HEK293 (cell line): ENCODE results near the gene USP7.

Experiments used
- EGR2 ChIP-seq: fragments of 450-650 bp; formaldehyde crosslinking; IDR thresholded peaks from 2 replicates; pipeline ENCODE4 v1.5.1; 2016; ENCODE audit warnings: low read depth, missing biosample characterization, missing genetic modification characterization
- FEZF1 ChIP-seq: fragments of 450-650 bp; formaldehyde crosslinking; IDR thresholded peaks from 2 replicates; pipeline ENCODE4 v1.5.1; 2016; ENCODE audit warnings: missing biosample characterization, missing genetic modification characterization
- HOXC10 ChIP-seq: sonication (generic); formaldehyde crosslinking; IDR thresholded peaks from 2 replicates; pipeline ENCODE4 v1.8.1; 2023; ENCODE audit warnings: mild to moderate bottlenecking, missing genetic modification reagents
- KLF9 ChIP-seq: fragments of 450-650 bp; formaldehyde crosslinking; IDR thresholded peaks from 2 replicates; pipeline ENCODE4 v1.5.1; 2016; ENCODE audit warnings: missing biosample characterization, missing genetic modification characterization, low read depth
- OSR2 ChIP-seq: fragments of 450-650 bp; formaldehyde crosslinking; IDR thresholded peaks from 2 replicates; pipeline ENCODE4 v1.5.1; 2016; ENCODE audit warnings: missing biosample characterization, missing genetic modification characterization
- SP3 ChIP-seq: fragments of 450-650 bp; formaldehyde crosslinking; IDR thresholded peaks from 2 replicates; pipeline ENCODE4 v1.5.1; 2016; ENCODE audit warnings: missing biosample characterization, missing genetic modification characterization
- WT1 ChIP-seq: fragments of 450-650 bp; formaldehyde crosslinking; IDR thresholded peaks from 2 replicates; pipeline ENCODE4 v1.5.1; 2016; ENCODE audit warnings: missing biosample characterization, missing genetic modification characterization
- YY2 ChIP-seq: fragments of 450-650 bp; formaldehyde crosslinking; IDR thresholded peaks from 2 replicates; pipeline ENCODE4 v1.5.1; 2016; ENCODE audit warnings: missing biosample characterization, missing genetic modification characterization
- ZFP37 ChIP-seq: fragments of 450-650 bp; formaldehyde crosslinking; IDR thresholded peaks from 2 replicates; pipeline ENCODE4 v1.5.1; 2016; ENCODE audit warnings: missing biosample characterization, missing genetic modification characterization
- ZNF121 ChIP-seq: fragments of 450-650 bp; formaldehyde crosslinking; IDR thresholded peaks from 2 replicates; pipeline ENCODE4 v1.5.1; 2016; ENCODE audit warnings: missing biosample characterization, missing genetic modification characterization
- ZNF132 ChIP-seq: fragments of 450-650 bp; formaldehyde crosslinking; IDR thresholded peaks from 2 replicates; pipeline ENCODE4 v1.5.1; 2017; ENCODE audit warnings: missing biosample characterization, missing genetic modification characterization, borderline replicate concordance
- ZNF146 ChIP-seq: fragments of 450-650 bp; formaldehyde crosslinking; IDR thresholded peaks from 2 replicates; pipeline ENCODE4 v1.5.1; 2016; ENCODE audit warnings: missing biosample characterization, missing genetic modification characterization
- ZNF2 ChIP-seq: fragments of 450-650 bp; formaldehyde crosslinking; IDR thresholded peaks from 2 replicates; pipeline ENCODE4 v1.5.1; 2016; ENCODE audit warnings: missing biosample characterization, missing genetic modification characterization
- ZNF223 ChIP-seq: fragments of 450-650 bp; formaldehyde crosslinking; IDR thresholded peaks from 2 replicates; pipeline ENCODE4 v1.5.1; 2016; ENCODE audit warnings: missing biosample characterization, missing genetic modification characterization
- ZNF302 ChIP-seq: fragments of 450-650 bp; formaldehyde crosslinking; IDR thresholded peaks from 2 replicates; pipeline ENCODE4 v1.5.1; 2016; ENCODE audit warnings: missing biosample characterization, missing genetic modification characterization, low read depth
- ZNF426 ChIP-seq: fragments of 450-650 bp; formaldehyde crosslinking; IDR thresholded peaks from 2 replicates; pipeline ENCODE4 v1.5.1; 2017; ENCODE audit warnings: missing biosample characterization, missing genetic modification characterization, mild to moderate bottlenecking, inconsistent platforms, moderate library complexity
- ZNF600 ChIP-seq: fragments of 450-650 bp; formaldehyde crosslinking; IDR thresholded peaks from 2 replicates; pipeline ENCODE4 v1.5.1; 2016; ENCODE audit warnings: missing biosample characterization, missing genetic modification characterization
- ZNF658 ChIP-seq: fragments of 450-650 bp; formaldehyde crosslinking; IDR thresholded peaks from 2 replicates; pipeline ENCODE4; 2016; ENCODE audit warnings: missing biosample characterization, missing genetic modification characterization
- ZNF76 ChIP-seq: fragments of 450-650 bp; formaldehyde crosslinking; IDR thresholded peaks from 2 replicates; pipeline ENCODE4; 2016; ENCODE audit warnings: low read depth, missing biosample characterization, missing genetic modification characterization, borderline replicate concordance
- ZNF768 ChIP-seq: fragments of 450-650 bp; formaldehyde crosslinking; IDR thresholded peaks from 2 replicates; pipeline ENCODE4 v1.5.1; 2018; ENCODE audit warnings: missing biosample characterization, mild to moderate bottlenecking, missing genetic modification characterization
- ZNF785 ChIP-seq: fragments of 450-650 bp; formaldehyde crosslinking; IDR thresholded peaks from 2 replicates; pipeline ENCODE4 v1.5.1; 2016; ENCODE audit warnings: missing biosample characterization, missing genetic modification characterization
- ZNF843 ChIP-seq: fragments of 450-650 bp; formaldehyde crosslinking; IDR thresholded peaks from 2 replicates; pipeline ENCODE4 v1.5.1; 2016; ENCODE audit warnings: missing biosample characterization, missing genetic modification characterization
- TF ChIP-seq, protein P1 (sequence below): fragments of 450-650 bp; formaldehyde crosslinking; IDR thresholded peaks from 2 replicates; pipeline ENCODE4 v1.5.1; 2016; ENCODE audit warnings: missing biosample characterization, missing genetic modification characterization
- TF ChIP-seq, protein P2 (sequence below): fragments of 450-650 bp; formaldehyde crosslinking; IDR thresholded peaks from 2 replicates; pipeline ENCODE4 v1.5.1; 2016; ENCODE audit warnings: missing biosample characterization, missing genetic modification characterization
- TF ChIP-seq, protein P3 (sequence below): fragments of 450-650 bp; formaldehyde crosslinking; optimal IDR thresholded peaks from 2 replicates; pipeline ENCODE3; 2016; ENCODE audit warnings: missing biosample characterization, mild to moderate bottlenecking, missing genetic modification characterization
- TF ChIP-seq, protein P4 (sequence below): fragments of 450-650 bp; IDR thresholded peaks from 2 replicates; pipeline ENCODE4 v1.5.1; 2018; ENCODE audit warnings: missing biosample characterization, missing genetic modification characterization
- TF ChIP-seq, protein P5 (sequence below): fragments of 450-650 bp; formaldehyde crosslinking; conservative IDR thresholded peaks from 2 replicates; pipeline ENCODE4 v1.5.1; 2016; ENCODE audit warnings: low read depth, missing biosample characterization, missing genetic modification characterization
- TF ChIP-seq, protein P6 (sequence below): fragments of 450-650 bp; formaldehyde crosslinking; IDR thresholded peaks from 2 replicates; pipeline ENCODE4 v1.5.1; 2016; ENCODE audit warnings: missing biosample characterization, missing genetic modification characterization, borderline replicate concordance

USP7 gene

DNA sequence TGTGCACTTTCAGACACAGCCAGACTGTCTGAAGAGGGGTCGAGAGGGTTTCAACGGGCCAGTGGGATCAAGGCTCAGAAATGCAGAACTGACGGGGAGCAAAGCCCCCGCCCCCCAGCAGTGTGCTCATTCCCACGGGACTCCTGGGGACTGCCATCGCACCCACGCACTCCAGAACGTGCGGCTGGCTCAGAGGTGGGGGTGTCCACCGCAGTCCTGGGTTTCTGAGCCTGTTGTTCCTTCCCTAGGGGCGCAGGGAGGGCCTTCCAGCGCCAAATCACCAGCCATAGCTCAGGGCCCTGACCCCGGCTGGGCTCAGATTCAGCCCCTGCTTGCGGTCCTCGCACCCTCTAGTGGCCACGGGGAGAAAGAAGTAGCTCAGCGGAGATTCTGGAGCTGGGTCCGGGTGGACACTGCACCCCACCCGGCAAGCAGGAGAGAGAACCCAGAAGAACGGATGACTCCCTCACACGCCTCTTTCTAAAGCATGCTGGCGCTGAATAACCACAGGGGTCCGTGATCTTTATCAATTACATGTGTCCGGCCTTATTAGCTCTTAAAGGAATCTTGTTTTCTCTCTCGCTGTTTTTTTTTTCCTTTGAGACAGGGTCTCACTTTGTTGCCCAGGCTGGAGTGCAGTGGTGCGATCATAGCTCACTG is 45.0 kb upstream of the USP7 start (continued):
- TF ChIP-seq ZNF2 (no peak), ZNF121 (no peak), ZNF76 (tag by site-specific recombination) (no peak), ZNF146 (tag by site-specific recombination) (no peak), ZNF658 (no peak), WT1 (tag by site-specific recombination) (no peak), EGR2 (tag by site-specific recombination) (peak; percentile 66), HOXC10 (no peak), ZNF600 (tag by site-specific recombination) (peak; percentile 52), ZNF302 (tag by site-specific recombination) (no peak), ZNF223 (tag by site-specific recombination) (no peak), OSR2 (no peak), ZNF768 (tag by site-specific recombination) (no peak), SP3 (tag by site-specific recombination) (no peak), ZNF132 (no peak), ZNF785 (tag by site-specific recombination) (no peak), ZNF843 (no peak), FEZF1 (tag by site-specific recombination) (no peak), ZFP37 (tag by site-specific recombination) (0 out of 2 replicates have a peak, but pooled peaks have one; percentile 48), YY2 (tag by site-specific recombination) (no peak), KLF9 (tag by site-specific recombination) (no peak), ZNF426 (tag by site-specific recombination) (no peak)
- TF ChIP-seq, protein P1, sequence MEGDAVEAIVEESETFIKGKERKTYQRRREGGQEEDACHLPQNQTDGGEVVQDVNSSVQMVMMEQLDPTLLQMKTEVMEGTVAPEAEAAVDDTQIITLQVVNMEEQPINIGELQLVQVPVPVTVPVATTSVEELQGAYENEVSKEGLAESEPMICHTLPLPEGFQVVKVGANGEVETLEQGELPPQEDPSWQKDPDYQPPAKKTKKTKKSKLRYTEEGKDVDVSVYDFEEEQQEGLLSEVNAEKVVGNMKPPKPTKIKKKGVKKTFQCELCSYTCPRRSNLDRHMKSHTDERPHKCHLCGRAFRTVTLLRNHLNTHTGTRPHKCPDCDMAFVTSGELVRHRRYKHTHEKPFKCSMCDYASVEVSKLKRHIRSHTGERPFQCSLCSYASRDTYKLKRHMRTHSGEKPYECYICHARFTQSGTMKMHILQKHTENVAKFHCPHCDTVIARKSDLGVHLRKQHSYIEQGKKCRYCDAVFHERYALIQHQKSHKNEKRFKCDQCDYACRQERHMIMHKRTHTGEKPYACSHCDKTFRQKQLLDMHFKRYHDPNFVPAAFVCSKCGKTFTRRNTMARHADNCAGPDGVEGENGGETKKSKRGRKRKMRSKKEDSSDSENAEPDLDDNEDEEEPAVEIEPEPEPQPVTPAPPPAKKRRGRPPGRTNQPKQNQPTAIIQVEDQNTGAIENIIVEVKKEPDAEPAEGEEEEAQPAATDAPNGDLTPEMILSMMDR (tag by site-specific recombination): peak; percentile 86
- TF ChIP-seq, protein P2, sequence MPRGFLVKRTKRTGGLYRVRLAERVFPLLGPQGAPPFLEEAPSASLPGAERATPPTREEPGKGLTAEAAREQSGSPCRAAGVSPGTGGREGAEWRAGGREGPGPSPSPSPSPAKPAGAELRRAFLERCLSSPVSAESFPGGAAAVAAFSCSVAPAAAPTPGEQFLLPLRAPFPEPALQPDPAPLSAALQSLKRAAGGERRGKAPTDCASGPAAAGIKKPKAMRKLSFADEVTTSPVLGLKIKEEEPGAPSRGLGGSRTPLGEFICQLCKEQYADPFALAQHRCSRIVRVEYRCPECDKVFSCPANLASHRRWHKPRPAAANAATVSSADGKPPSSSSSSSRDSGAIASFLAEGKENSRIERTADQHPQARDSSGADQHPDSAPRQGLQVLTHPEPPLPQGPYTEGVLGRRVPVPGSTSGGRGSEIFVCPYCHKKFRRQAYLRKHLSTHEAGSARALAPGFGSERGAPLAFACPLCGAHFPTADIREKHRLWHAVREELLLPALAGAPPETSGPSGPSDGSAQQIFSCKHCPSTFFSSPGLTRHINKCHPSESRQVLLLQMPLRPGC (tag by site-specific recombination): no peak
- TF ChIP-seq, protein P3, sequence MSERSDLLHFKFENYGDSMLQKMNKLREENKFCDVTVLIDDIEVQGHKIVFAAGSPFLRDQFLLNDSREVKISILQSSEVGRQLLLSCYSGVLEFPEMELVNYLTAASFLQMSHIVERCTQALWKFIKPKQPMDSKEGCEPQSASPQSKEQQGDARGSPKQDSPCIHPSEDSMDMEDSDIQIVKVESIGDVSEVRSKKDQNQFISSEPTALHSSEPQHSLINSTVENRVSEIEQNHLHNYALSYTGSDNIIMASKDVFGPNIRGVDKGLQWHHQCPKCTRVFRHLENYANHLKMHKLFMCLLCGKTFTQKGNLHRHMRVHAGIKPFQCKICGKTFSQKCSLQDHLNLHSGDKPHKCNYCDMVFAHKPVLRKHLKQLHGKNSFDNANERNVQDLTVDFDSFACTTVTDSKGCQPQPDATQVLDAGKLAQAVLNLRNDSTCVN (tag by site-specific recombination): no peak
- TF ChIP-seq, protein P4, sequence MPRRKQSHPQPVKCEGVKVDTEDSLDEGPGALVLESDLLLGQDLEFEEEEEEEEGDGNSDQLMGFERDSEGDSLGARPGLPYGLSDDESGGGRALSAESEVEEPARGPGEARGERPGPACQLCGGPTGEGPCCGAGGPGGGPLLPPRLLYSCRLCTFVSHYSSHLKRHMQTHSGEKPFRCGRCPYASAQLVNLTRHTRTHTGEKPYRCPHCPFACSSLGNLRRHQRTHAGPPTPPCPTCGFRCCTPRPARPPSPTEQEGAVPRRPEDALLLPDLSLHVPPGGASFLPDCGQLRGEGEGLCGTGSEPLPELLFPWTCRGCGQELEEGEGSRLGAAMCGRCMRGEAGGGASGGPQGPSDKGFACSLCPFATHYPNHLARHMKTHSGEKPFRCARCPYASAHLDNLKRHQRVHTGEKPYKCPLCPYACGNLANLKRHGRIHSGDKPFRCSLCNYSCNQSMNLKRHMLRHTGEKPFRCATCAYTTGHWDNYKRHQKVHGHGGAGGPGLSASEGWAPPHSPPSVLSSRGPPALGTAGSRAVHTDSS (tag by site-specific recombination): no peak
- TF ChIP-seq, protein P5, sequence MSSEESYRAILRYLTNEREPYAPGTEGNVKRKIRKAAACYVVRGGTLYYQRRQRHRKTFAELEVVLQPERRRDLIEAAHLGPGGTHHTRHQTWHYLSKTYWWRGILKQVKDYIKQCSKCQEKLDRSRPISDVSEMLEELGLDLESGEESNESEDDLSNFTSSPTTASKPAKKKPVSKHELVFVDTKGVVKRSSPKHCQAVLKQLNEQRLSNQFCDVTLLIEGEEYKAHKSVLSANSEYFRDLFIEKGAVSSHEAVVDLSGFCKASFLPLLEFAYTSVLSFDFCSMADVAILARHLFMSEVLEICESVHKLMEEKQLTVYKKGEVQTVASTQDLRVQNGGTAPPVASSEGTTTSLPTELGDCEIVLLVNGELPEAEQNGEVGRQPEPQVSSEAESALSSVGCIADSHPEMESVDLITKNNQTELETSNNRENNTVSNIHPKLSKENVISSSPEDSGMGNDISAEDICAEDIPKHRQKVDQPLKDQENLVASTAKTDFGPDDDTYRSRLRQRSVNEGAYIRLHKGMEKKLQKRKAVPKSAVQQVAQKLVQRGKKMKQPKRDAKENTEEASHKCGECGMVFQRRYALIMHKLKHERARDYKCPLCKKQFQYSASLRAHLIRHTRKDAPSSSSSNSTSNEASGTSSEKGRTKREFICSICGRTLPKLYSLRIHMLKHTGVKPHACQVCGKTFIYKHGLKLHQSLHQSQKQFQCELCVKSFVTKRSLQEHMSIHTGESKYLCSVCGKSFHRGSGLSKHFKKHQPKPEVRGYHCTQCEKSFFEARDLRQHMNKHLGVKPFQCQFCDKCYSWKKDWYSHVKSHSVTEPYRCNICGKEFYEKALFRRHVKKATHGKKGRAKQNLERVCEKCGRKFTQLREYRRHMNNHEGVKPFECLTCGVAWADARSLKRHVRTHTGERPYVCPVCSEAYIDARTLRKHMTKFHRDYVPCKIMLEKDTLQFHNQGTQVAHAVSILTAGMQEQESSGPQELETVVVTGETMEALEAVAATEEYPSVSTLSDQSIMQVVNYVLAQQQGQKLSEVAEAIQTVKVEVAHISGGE: no peak
- TF ChIP-seq, protein P6, sequence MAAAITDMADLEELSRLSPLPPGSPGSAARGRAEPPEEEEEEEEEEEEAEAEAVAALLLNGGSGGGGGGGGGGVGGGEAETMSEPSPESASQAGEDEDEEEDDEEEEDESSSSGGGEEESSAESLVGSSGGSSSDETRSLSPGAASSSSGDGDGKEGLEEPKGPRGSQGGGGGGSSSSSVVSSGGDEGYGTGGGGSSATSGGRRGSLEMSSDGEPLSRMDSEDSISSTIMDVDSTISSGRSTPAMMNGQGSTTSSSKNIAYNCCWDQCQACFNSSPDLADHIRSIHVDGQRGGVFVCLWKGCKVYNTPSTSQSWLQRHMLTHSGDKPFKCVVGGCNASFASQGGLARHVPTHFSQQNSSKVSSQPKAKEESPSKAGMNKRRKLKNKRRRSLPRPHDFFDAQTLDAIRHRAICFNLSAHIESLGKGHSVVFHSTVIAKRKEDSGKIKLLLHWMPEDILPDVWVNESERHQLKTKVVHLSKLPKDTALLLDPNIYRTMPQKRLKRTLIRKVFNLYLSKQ (tag by site-specific recombination): no peak
